HG03457 (cell line): ENCODE data around the gene FCGR3A.

ENCODE experiments used
- ATAC-seq: cut with Tn5 transposase; IDR thresholded peaks from one replicate; pipeline ENCODE4 v1.9.1; 2021; ENCODE audit warnings: moderate number of reproducible peaks; ENCODE audit not compliant: unreplicated experiment

Gene FCGR3A

DNA sequence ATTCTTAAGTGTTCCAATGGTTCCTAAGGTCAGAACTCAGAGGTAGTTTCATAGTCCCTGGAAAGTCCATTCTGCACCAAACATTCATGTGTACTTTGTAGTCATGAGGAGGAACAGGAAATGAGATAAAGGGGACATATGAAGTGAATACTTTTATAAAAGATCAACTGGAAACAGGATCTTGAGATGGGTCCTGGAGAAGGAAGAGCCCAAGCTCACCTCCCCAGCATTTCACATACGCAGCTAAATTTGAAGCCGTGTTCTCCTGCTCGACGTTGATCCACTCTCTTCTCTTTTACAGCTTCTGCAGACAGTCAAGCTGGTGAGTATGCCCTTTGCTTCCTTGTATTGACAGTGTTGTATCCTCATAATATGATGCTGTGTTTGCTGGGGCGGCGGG is 43.9 kb downstream of the FCGR3A start:
- ATAC-seq, result no peak

DNA sequence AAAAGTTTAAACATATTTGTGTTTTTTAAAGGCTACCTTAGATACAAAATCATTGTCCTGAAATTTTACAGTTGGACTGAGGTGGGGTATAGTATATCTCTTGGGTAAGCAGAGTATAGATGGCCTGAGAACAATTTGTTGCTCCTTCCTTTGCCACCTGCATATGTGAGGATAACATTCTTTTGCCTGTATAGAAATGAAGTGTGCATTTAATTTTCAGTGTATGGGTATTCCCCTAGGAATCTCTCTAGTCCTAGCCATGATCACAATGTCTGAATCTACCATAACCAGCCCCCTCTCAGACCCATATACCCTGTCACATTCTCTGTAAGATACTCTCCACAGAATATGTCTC is 46.2 kb downstream of the FCGR3A start:
- no peak for ATAC-seq

DNA sequence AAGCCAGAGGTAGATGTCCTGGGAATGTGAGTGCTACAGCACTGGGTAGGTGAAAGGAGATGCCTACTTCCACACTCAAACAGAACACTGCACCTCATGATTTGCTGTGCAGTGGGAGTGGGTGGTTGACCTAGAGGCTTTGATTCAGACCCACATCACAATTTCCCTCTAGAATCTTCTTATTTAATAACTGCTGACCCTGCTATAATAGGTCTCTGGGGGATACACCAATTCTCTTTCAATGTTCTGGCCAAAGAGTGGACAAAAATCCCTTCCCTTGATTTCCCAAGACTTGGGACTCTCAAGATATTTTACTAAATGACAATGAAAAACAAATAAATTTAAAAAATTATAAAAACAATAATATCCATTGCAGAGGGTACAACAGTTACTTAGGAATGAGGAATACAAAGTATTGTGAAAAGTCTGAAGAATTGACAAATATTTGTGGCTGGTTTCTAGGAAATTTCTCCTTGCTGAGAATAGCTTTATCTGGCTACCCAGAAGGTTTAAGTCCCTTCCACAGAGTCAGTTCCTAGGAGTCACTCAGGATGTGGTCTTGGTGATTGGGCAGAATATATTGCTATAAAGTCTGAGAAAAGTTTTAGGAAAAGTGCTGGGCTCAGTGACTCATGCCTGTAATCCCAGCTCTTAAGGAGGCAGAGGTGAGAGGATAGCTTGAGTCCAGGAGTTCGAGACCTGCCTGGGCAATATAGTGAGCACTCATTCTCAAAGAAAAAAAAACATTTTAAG is 46.8 kb downstream of the FCGR3A start:
- no peak for ATAC-seq

DNA sequence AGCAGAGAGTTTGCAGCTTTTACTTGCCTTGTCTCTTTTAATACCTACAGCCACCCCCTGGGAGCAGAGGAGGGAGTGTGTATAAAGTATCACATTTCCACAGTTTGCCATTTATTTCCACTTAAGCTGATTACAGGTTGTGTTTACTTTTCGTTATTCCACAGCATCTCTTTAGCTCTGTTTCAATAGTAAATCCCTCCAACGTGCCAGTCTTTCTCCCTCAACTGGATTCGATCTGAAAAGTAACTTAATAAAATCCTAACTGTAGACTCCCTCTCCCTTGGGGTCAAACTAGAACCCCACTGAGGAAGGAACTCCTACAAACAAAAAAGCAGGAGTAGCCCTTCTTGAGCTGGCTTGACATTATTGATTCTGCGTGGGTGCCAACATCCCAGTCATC is 47.4 kb downstream of the FCGR3A start:
- ATAC-seq, result no peak

DNA sequence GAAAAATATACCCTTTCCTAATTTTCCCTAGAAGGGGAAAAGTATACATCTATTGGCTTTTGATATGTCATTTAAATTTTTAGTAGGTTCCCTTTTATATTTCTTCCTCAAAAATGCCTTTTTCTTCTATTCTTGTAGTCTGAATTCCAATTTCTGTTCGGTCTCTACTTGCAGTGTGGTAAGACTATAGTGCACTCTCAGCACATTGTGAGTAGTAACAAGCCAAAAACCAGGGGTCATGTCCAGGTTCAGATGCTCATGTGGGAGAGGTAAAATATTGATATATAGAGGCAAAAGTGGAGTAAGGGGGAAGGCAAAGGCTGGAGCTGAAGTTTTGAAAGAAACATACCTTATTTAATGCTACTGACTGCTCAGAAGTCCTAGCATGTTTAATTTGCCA is 48.4 kb downstream of the FCGR3A start:
- no peak for ATAC-seq

DNA sequence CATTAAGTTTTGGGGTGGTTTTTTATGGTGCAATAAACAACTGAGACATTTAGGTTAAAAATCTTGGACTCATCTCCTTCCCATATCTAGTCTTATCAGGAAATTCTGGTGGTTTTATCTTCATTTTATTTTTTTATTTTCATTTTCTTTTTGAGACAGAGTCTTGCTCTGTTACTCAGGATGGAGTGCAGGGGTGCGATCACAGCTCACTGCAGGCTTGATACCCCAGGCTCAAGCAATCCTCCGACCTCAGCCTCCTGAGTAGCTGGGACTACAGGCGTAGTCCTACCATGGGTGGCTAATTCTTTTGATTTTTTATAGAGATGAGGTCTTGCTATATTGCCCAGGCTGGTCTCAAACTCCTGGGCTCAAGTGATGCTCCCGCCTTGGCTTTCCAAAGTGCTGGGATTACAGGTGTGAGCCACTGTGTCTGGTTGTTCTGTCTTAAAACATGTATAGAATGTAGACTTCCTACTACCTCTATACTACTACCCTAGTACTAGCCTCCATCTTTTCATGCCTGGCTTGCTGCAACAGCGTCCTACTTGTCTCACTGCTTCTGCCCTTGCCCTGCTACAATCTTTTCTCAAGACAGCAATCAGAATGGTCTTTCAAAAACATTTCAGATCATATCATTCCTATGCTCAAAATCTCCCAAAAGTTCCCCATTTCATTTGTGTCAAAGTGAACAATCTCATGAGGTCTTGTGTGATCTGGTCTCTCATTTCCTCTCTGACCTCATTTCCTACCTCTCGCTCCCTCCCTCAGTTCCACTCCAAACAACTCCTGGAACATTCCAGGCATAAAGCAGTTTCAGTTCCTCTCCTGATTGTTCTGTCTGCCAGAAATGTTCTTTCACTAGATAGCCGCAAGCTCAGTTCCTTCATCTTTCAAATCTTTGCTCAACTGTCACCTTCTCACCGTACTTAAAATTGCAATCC is 50.2 kb downstream of the FCGR3A start:
- ATAC-seq, result no peak

DNA sequence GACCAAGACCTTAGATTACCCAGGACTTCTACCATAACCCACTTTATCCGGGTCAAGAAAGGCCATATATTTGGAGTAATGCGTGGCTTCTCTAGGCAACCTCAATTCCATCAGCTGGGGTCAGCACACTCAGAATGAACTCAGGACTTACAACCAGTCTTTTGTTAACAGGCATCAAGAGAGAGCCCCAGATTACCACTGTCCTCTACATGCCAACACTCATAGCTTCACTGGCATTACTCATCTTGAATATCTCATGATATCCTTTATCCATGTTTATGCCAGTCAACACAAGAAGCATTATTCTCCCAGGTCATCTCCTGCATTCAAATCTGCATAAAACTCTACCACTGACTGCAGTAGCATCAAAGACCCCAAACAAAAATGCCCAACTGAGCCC is 51.0 kb downstream of the FCGR3A start:
- no peak for ATAC-seq

DNA sequence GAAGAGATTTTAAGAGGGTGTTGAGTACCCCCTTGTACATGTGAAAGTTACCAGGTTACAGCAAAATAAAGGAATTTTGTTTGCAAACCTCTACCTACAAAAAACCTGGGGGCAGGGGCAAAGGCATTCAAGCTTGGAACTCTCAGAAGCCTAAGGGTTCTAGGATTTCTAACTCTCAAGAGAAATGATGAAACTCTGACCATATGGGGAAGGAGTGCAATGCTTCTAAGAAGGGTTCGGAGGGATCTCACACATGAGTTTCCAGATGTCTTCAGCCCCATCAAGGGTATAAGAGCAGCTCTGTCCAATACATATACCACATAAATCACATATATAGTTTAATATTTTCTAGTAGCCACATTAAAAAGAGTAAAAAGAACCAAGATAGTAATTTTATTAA is 51.7 kb downstream of the FCGR3A start:
- no peak for ATAC-seq

DNA sequence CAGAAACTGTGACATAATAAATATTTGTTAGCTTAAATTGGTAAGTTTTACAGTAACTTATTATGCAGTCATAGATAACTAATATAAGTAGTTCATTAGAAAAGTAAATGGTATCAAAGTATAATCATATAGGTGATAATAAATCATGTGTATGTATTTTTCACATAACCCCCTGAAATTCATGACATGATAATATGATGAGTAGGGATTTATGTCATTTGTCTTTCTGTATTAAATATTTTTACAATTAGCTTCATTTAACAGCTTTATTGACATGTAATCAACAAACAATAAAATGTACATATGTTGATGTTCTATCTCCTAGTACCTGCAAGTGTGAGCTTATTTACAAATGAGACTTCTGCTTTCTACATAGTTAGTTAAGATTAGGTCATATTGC is 54.1 kb downstream of the FCGR3A start:
- ATAC-seq, result no peak

DNA sequence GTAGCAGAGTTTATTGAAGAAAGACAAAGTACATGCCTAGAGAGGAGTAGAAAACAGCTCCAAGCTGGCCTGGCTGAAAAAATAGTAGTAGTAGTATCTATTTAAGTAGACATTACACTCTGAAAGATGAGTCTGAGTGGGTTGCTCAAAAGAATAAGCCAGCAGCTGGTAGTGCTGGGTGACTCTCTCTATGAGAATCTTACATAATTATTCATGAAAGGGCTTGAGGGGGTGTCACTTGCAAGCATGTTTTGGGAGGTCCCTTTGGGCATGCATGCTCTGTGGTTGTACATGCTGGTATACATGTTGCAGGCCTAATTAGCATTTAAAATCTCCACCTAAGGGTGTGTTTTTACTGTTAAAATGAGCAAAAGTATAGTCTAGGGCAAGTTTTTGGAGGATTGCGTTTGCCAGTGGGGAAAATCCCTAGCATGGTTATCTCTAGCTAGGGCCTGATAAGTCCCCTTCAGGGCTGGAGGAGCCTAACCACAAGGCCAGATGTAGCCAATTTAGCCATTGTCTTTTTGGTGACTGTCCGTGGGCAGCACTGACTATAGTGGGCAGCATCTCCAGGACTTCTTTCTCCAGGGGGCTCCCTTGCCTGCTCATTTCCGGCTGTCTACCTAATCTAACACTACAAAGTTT is 55.4 kb downstream of the FCGR3A start:
- no peak for ATAC-seq

DNA sequence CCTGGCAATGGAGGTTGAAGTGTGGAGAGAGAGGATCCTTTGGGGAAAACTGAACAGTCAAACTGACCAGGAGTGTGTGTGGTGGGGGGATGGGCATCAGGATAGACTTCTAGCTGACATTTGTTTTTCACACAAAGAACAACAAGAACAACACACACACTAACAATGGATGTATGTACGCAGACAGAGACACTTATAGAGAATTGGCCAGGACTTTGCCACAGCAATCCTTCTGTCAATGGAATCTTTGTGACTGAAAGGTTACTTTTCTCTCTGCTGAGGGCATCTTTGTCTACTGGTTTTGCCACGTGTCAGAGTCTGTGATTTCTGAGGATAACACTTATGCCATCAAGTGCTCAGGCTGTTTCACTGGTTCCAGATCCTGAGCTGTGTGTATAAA is 56.8 kb downstream of the FCGR3A start:
- ATAC-seq, result no peak
